HL-60 (cell line): Measurements from ENCODE around the gene ZMYM3.

ENCODE experiments used
- POLR2AphosphoS5 ChIP-seq: IDR thresholded peaks from 2 replicates; pipeline ENCODE4 v1.6.1; 2012; ENCODE audit warnings: low read depth
- SPI1 ChIP-seq: IDR thresholded peaks from 2 replicates; pipeline ENCODE4 v1.6.1; 2012; ENCODE audit warnings: low read depth, mild to moderate bottlenecking, borderline replicate concordance
- TF ChIP-seq, protein P1 (sequence below): IDR thresholded peaks from 2 replicates; pipeline ENCODE4 v1.6.1; 2012; ENCODE audit warnings: low read depth; ENCODE audit not compliant: insufficient replicate concordance
- TF ChIP-seq, protein P2 (sequence below): IDR thresholded peaks from one replicate; pipeline ENCODE4 v1.5.1; 2011; ENCODE audit warnings: low read length, control low read depth, inconsistent platforms; ENCODE audit not compliant: insufficient read depth

DNA sequence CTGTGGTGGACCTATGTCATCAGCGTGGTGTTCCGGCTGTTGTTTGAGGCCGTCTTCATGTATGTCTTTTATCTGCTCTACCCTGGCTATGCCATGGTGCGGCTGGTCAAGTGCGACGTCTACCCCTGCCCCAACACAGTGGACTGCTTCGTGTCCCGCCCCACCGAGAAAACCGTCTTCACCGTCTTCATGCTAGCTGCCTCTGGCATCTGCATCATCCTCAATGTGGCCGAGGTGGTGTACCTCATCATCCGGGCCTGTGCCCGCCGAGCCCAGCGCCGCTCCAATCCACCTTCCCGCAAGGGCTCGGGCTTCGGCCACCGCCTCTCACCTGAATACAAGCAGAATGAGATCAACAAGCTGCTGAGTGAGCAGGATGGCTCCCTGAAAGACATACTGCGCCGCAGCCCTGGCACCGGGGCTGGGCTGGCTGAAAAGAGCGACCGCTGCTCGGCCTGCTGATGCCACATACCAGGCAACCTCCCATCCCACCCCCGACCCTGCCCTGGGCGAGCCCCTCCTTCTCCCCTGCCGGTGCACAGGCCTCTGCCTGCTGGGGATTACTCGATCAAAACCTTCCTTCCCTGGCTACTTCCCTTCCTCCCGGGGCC, 29.7 kb downstream of the ZMYM3 start:
- TF ChIP-seq, protein P1, sequence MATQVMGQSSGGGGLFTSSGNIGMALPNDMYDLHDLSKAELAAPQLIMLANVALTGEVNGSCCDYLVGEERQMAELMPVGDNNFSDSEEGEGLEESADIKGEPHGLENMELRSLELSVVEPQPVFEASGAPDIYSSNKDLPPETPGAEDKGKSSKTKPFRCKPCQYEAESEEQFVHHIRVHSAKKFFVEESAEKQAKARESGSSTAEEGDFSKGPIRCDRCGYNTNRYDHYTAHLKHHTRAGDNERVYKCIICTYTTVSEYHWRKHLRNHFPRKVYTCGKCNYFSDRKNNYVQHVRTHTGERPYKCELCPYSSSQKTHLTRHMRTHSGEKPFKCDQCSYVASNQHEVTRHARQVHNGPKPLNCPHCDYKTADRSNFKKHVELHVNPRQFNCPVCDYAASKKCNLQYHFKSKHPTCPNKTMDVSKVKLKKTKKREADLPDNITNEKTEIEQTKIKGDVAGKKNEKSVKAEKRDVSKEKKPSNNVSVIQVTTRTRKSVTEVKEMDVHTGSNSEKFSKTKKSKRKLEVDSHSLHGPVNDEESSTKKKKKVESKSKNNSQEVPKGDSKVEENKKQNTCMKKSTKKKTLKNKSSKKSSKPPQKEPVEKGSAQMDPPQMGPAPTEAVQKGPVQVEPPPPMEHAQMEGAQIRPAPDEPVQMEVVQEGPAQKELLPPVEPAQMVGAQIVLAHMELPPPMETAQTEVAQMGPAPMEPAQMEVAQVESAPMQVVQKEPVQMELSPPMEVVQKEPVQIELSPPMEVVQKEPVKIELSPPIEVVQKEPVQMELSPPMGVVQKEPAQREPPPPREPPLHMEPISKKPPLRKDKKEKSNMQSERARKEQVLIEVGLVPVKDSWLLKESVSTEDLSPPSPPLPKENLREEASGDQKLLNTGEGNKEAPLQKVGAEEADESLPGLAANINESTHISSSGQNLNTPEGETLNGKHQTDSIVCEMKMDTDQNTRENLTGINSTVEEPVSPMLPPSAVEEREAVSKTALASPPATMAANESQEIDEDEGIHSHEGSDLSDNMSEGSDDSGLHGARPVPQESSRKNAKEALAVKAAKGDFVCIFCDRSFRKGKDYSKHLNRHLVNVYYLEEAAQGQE, result no peak
- TF ChIP-seq, protein P2, sequence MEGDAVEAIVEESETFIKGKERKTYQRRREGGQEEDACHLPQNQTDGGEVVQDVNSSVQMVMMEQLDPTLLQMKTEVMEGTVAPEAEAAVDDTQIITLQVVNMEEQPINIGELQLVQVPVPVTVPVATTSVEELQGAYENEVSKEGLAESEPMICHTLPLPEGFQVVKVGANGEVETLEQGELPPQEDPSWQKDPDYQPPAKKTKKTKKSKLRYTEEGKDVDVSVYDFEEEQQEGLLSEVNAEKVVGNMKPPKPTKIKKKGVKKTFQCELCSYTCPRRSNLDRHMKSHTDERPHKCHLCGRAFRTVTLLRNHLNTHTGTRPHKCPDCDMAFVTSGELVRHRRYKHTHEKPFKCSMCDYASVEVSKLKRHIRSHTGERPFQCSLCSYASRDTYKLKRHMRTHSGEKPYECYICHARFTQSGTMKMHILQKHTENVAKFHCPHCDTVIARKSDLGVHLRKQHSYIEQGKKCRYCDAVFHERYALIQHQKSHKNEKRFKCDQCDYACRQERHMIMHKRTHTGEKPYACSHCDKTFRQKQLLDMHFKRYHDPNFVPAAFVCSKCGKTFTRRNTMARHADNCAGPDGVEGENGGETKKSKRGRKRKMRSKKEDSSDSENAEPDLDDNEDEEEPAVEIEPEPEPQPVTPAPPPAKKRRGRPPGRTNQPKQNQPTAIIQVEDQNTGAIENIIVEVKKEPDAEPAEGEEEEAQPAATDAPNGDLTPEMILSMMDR, result no peak
- no peak for TF ChIP-seq POLR2AphosphoS5
- no peak for TF ChIP-seq SPI1
